Endothelial cell of coronary artery (primary cell): ENCODE data around the gene ACSF3. TPM values are rescaled to one million over a fixed set of nuclear protein-coding genes. Genes with fewer than 3 reads are reported as not detected.

Experiments used
- total RNA-seq: library from RNA; depleted of rRNA; stranded (reverse); fragments of >200 nt; gene quantifications from 2 replicates; pipeline ENCODE4 v1.2.3, GENCODE V29; 2014

The ACSF3 gene
- 20.2 and 27.3 TPM in 2 replicates for total RNA-seq

DNA sequence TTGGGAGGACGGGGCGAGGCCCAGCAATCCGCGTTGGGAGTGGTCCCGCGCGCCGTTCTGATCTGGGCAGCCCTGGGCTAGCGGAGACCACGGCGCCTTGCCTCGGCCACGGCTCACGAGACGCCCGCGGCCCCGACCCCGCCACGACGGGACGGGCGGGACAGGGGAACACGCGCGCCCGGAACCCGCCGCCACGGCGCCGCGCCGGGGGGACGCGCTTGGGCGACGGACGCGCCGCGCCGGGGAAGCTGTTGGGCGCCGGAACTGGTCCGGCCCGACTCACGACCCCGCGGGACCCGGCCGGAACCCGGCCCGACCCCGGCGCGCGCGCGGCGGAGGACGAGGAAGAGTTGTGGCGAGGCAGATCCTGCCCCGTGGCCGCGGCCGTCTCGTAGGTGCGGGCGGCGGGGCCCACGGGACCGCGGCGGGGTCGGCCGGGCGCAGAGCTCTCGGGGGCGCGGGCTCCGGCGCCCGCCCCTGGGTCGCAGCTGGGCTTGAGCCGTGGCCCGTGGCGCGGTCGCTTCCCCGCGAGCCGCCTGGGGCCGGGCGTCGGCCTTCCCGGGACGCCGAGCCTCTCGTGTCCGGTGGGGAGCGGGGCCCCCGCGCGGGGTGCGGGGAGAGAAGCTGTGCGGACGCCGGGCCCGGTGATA lies at the start of gene ACSF3:
TSS of gene ACSF3 (plus strand) at position 251 of the 650 bp plus-strand sequence. CDS start 6,830 bp downstream, outside the sequence.

DNA sequence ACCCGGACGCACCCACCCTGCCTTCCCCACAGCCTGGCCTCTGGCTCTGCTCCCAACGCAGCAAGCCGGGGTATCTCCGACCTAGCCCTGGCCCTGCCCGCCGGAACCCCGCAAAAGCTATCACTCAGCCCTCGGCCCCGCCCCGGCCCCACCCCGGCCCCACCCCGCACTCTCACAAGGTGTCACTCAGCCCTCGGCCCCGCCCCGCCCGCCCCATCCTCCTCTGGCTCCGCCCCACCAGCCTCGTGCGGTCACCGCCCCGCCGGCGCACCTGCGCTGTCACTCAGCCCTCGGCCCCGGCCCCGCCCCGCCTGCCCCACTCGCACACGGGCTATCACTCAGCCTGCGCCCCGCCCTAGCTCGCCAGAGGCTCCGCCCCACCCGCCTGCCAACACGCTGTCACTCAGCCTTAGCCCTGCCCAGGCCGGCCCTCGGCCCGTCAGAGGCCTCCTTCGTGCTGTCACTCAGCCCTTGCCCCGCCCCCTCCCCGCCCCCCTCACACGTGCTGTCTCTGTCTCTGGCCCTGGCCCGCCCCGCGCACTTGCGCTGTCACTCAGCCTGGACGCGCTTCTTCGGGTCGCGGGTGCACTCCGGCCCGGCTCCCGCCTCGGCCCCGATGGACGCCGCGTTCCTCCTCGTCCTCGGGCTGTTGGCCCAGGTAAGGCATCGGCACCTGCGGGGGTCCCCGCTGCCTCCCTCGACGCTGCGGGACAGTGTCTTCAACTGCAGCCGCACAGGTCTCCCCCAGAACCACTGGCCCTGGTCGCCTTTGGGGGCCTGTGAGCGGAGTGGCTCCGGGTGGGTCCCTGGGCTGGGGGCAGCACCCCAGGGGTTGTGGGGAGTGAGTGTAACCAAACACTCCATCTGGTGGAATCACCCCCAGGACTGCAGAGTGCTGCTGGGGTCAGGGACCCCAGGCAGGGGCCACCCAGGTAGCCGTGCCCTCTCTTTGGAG lies 77.8 kb downstream of the ACSF3 start, which contains the start of gene CDH15:
TSS of gene CDH15 (plus strand) at position 533 of the 955 bp plus-strand sequence. CDS start at position 617, 84 bp downstream.

DNA sequence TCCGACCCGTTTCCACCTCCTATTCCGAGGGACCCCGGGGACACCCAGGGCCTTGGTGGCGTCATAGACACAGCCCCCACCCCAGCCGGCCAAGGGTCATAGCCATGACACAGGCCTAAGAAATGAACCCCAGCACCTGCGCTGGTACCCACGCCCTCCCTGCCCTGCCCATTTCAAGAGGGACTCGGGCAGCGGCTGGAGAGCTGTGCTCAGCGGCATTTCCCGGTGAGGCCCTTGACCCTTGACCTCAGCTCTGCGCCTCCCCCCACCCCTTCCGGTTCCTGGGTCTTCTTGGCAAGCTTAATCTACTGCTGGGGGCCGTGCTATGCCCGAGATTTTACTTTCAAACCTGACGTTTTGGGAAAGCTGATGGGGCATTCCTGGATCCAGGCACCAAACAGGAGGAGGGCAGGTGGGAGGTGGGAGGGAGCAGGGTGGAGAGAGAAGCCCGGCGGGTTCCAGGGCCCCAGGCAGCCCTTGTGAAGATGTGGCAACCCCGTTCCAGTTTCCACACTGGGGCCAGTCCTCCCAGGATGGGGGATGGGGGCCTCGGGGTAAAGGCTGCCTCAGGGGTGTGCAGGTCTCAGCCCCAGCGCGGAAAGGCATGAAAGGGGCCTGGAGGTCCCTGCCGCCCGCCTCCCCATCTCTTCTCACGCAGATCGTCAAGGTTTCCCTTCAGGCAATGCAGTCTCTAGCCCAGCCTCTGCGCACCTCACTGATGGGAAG lies 106.6 kb downstream of the ACSF3 start, which contains the start of gene SLC22A31:
TSS of gene SLC22A31 (minus strand) at position 414 of the 726 bp plus-strand sequence. CDS start at position 378, 36 bp downstream.

Other genes with a start within 250 kb of the ACSF3 start
- gene GALNS, start 236.9 kb upstream of the ACSF3 start, total RNA-seq, result 10.8 and 21.0 TPM in 2 replicates
- gene TRAPPC2L, start 236.7 kb upstream of the ACSF3 start, total RNA-seq, result 44.1 and 79.7 TPM in 2 replicates
- gene PABPN1L, start 227.2 kb upstream of the ACSF3 start, total RNA-seq, result not detected in 2 replicates
- gene CBFA2T3, start 116.6 kb upstream of the ACSF3 start, total RNA-seq, result not detected in 2 replicates
- gene CDH15, start 77.9 kb downstream of the ACSF3 start, total RNA-seq, result 0.09 and 0.19 TPM in 2 replicates
- 0.18 TPM in 1 of 2 replicates, not detected in the other for gene SLC22A31, start 106.7 kb downstream of the ACSF3 start, total RNA-seq
- gene ZNF778, start 123.9 kb downstream of the ACSF3 start, total RNA-seq, result 10.2 and 11.0 TPM in 2 replicates